ENCODE data around the gene NFATC1. TPM values are rescaled to one million over a fixed set of nuclear protein-coding genes. Genes with fewer than 3 reads are reported as not detected.

Gene NFATC1
- polyA plus RNA-seq, 1 donor from 2014 or later, result 0.37 TPM

GRCh38 chr18:79387214-79387613 lies 8.5 kb upstream of the NFATC1 start:
- no peak overlapping the region for H3K27ac ChIP-seq (ENCODE audit: low read length)
- H2AFZ ChIP-seq (ENCODE audit: low read depth, low read length), result no peak overlapping the region
- no peak overlapping the region for H3K4me2 ChIP-seq (ENCODE audit: low read length)
- no peak overlapping the region for H3K4me3 ChIP-seq (ENCODE audit: low read length)
- H3K36me3 ChIP-seq (ENCODE audit: insufficient read depth, low read length), result no peaks in the 10 kb centered on the region
- peaks cover 7% of the 10 kb centered on the region for H3K27me3 ChIP-seq (ENCODE audit: insufficient read depth, low read depth, low read length)
- no peaks in the 10 kb centered on the region for H3F3A ChIP-seq (ENCODE audit: insufficient read depth, low read length, poor library complexity, severe bottlenecking)
- no peak for TF ChIP-seq POLR2AphosphoS5 (IDR thresholded peaks at IDR 0.05)
- TF ChIP-seq MXI1 (conservative IDR thresholded peaks at IDR 0.05; ENCODE audit: poor library complexity, severe bottlenecking), result no peak
- no peak for TF ChIP-seq CTCF (IDR thresholded peaks at IDR 0.05; ENCODE audit: poor library complexity, severe bottlenecking)
- no peak for TF ChIP-seq RAD21 (conservative IDR thresholded peaks at IDR 0.05)
- no peak for TF ChIP-seq EZH2 (IDR thresholded peaks at IDR 0.05; ENCODE audit: borderline replicate concordance, insufficient read depth, low read length, poor library complexity, severe bottlenecking)
- TF ChIP-seq EP300 (conservative IDR thresholded peaks at IDR 0.05; ENCODE audit: poor library complexity, severe bottlenecking), result no peak
- no peaks in the 10 kb centered on the region for H4K20me1 ChIP-seq (ENCODE audit: insufficient read depth)
- no peaks in the 10 kb centered on the region for H3K9me2 ChIP-seq (ENCODE audit: insufficient read depth, low read length)
- H3K9me3 ChIP-seq (ENCODE audit: low read length), result no peaks in the 10 kb centered on the region
- no peak overlapping the region for H3K9ac ChIP-seq (ENCODE audit: low read length)
- no peaks in the 10 kb centered on the region for H3K79me2 ChIP-seq (replicated peaks; ENCODE audit: insufficient read depth, low read length)

GRCh38 chr18:79387615-79388014 lies 8.1 kb upstream of the NFATC1 start:
- no peak overlapping the region for H3K4me2 ChIP-seq (ENCODE audit: low read length)
- H3K27me3 ChIP-seq (ENCODE audit: insufficient read depth, low read depth, low read length), result peaks cover 11% of the 10 kb centered on the region
- no peaks in the 10 kb centered on the region for H3K9me3 ChIP-seq (ENCODE audit: low read length)
- no peaks in the 10 kb centered on the region for H4K20me1 ChIP-seq (ENCODE audit: insufficient read depth)
- TF ChIP-seq SMC3 (conservative IDR thresholded peaks at IDR 0.05; ENCODE audit: poor library complexity) (no peak), RAD21 (conservative IDR thresholded peaks at IDR 0.05) (no peak), CTCF (IDR thresholded peaks at IDR 0.05; ENCODE audit: poor library complexity, severe bottlenecking) (no peak), TAF1 (IDR thresholded peaks at IDR 0.05; ENCODE audit: low read depth) (no peak), REST (IDR thresholded peaks at IDR 0.05; ENCODE audit: borderline replicate concordance) (no peak), MXI1 (conservative IDR thresholded peaks at IDR 0.05; ENCODE audit: poor library complexity, severe bottlenecking) (no peak)
- H3K79me2 ChIP-seq (replicated peaks; ENCODE audit: insufficient read depth, low read length), result no peaks in the 10 kb centered on the region
- no peak overlapping the region for H2AFZ ChIP-seq (ENCODE audit: low read depth, low read length)
- no peak overlapping the region for H3K27ac ChIP-seq (ENCODE audit: low read length)
- H3K9ac ChIP-seq (ENCODE audit: low read length), result no peak overlapping the region
- no peaks in the 10 kb centered on the region for H3K36me3 ChIP-seq (ENCODE audit: insufficient read depth, low read length)
- no peaks in the 10 kb centered on the region for H3K9me2 ChIP-seq (ENCODE audit: insufficient read depth, low read length)
- no peaks in the 10 kb centered on the region for H3F3A ChIP-seq (ENCODE audit: insufficient read depth, low read length, poor library complexity, severe bottlenecking)
- H3K4me3 ChIP-seq (ENCODE audit: low read length), result no peak overlapping the region
